Neutrophil (primary cell): ENCODE results near the gene BABAM2.

Experiments
- H3K27ac ChIP-seq: fragments of 200-600 bp; sonication (generic); 2 replicates; pipeline ENCODE4 v1.5.1; 2016; ENCODE audit warnings: mild to moderate bottlenecking, moderate library complexity
- H3K27me3 ChIP-seq: fragments of 200-600 bp; sonication (generic); 2 replicates; pipeline ENCODE4 v1.6.0; 2016; ENCODE audit warnings: mild to moderate bottlenecking
- H3K36me3 ChIP-seq: fragments of 200-600 bp; sonication (generic); 2 replicates; pipeline ENCODE4 v1.5.1; 2017
- H3K4me1 ChIP-seq, 2 experiments: fragments of 200-600 bp in 1 of 2; sonication (generic) in 1 of 2; 1 replicate in 1 of 2; 2 replicates in 1 of 2; pipeline versions ENCODE4 v1.5.1 to v1.6.1; 2013 to 2016; ENCODE audit warnings: low read depth in 1 of 2, low read length in 1 of 2, mild to moderate bottlenecking in 1 of 2, moderate library complexity in 1 of 2; ENCODE audit not compliant: control insufficient read depth in 1 of 2, insufficient read depth in 1 of 2
- H3K4me3 ChIP-seq, 2 experiments: fragments of 200-600 bp in 1 of 2; sonication (generic) in 1 of 2; 1 replicate in 1 of 2; 2 replicates in 1 of 2; pipeline ENCODE4 v1.5.1; 2013 to 2016; ENCODE audit warnings: low read depth in 1 of 2, low read length in 1 of 2, mild to moderate bottlenecking in 1 of 2, moderate library complexity in 1 of 2
- H3K9me3 ChIP-seq: fragments of 200-600 bp; sonication (generic); 2 replicates; pipeline ENCODE4 v1.5.1; 2016
- TF ChIP-seq, protein P1 (sequence below): fragments of 200-600 bp; sonication (generic); IDR thresholded peaks from 2 replicates; pipeline ENCODE4 v1.5.1; 2016; ENCODE audit warnings: antibody characterized with exemption

BABAM2 gene

GRCh38 chr2:28055325-28055970, 164.9 kb downstream of the BABAM2 start:
- Histone ChIP-seq H3K9me3 (no peaks in the 10 kb centered on the region), H3K4me3 (no peak overlapping the region), H3K27me3 (no peaks in the 10 kb centered on the region), H3K4me1 (no peaks in the 10 kb centered on the region), H3K36me3 (no peaks in the 10 kb centered on the region), H3K27ac (no peak overlapping the region)
- TF ChIP-seq, protein P1, sequence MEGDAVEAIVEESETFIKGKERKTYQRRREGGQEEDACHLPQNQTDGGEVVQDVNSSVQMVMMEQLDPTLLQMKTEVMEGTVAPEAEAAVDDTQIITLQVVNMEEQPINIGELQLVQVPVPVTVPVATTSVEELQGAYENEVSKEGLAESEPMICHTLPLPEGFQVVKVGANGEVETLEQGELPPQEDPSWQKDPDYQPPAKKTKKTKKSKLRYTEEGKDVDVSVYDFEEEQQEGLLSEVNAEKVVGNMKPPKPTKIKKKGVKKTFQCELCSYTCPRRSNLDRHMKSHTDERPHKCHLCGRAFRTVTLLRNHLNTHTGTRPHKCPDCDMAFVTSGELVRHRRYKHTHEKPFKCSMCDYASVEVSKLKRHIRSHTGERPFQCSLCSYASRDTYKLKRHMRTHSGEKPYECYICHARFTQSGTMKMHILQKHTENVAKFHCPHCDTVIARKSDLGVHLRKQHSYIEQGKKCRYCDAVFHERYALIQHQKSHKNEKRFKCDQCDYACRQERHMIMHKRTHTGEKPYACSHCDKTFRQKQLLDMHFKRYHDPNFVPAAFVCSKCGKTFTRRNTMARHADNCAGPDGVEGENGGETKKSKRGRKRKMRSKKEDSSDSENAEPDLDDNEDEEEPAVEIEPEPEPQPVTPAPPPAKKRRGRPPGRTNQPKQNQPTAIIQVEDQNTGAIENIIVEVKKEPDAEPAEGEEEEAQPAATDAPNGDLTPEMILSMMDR: no peak

- Histone ChIP-seq H3K27me3 (no peaks in the 10 kb centered on the region), H3K4me3 (no peak overlapping the region), H3K27ac (no peak overlapping the region), H3K4me1 (no peaks in the 10 kb centered on the region), H3K9me3 (no peaks in the 10 kb centered on the region), H3K36me3 (no peaks in the 10 kb centered on the region)
- TF ChIP-seq, protein P1: no peak
Measured at GRCh38 chr2:28058791-28059190, 168.3 kb downstream of the BABAM2 start.

GRCh38 chr2:28062867-28063266, 172.3 kb downstream of the BABAM2 start:
- Histone ChIP-seq H3K4me3 (no peak overlapping the region), H3K36me3 (no peaks in the 10 kb centered on the region), H3K27ac (no peak overlapping the region), H3K9me3 (no peaks in the 10 kb centered on the region), H3K27me3 (no peaks in the 10 kb centered on the region), H3K4me1 (no peaks in the 10 kb centered on the region)
- TF ChIP-seq, protein P1: no peak

DNA sequence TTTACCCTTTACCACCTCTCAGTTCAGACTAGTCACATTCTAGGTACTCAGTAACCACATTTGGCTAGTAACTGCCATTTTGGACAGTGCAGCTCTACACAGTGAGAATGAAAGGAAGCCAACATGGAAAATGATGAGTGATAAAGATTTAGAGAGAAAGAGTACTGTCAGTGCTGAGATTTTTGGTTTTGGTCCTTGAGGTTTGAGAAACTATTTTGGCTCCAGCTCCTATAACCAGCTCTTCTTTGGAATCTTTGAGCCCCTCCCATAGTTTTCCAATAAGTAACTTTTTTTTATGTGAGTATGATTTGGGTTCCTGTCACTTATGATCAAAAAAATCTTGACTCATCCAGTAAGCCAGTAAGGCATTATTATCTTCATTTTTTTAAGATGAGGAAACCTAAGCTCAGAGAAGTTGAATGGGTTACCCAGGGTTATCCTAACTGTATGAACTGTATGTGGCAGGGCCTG, 173.0 kb downstream of the BABAM2 start:
- TF ChIP-seq, protein P1: no peak
- no peaks in the 10 kb centered on the region for H3K36me3 ChIP-seq

DNA sequence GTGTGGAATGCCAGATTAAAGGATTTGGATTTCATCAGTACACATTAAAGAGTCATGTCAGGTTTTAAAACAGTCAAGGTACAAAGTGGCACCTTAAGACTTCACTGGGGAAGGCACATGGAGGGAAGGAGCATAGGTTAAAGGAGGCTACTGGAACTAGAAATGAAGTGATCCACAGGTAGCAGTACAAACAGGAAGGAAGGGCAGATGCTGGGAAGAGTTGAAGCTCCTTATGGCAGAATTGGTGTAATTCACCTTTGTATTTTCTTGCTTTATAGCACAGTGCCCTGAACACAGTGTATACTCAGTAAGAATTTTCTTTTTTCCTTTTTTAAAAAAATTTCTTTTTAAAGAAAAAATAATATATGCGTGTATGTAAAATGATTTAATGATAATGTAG, 177.1 kb downstream of the BABAM2 start:
- TF ChIP-seq, protein P1: no peak
- Histone ChIP-seq H3K4me3 (no peak overlapping the region), H3K36me3 (no peaks in the 10 kb centered on the region), H3K27ac (no peak overlapping the region), H3K27me3 (no peaks in the 10 kb centered on the region), H3K9me3 (no peaks in the 10 kb centered on the region), H3K4me1 (peaks cover 0 to 4% of the 10 kb centered on the region in 2 experiments)

More for the DNA sequence above, 173.0 kb downstream of the BABAM2 start:
- no peaks in the 10 kb centered on the region for H3K27me3 ChIP-seq
- H3K4me1 ChIP-seq: peaks cover 0 to 4% of the 10 kb centered on the region in 2 experiments
- H3K4me3 ChIP-seq: no peak overlapping the region
- H3K27ac ChIP-seq: no peak overlapping the region
- no peaks in the 10 kb centered on the region for H3K9me3 ChIP-seq
